HG03378 (cell line): ENCODE measurements around the gene LSM5.
"Not testable (repeated sequence)": the region's sequence is repeated elsewhere in the genome, so short reads cannot be mapped to it uniquely, and the experiment has no call there.

Source experiments
- ATAC-seq: cut with Tn5 transposase; IDR thresholded peaks from one replicate; pipeline ENCODE4 v1.9.1; 2021; ENCODE audit warnings: mild to moderate bottlenecking, moderate library complexity; ENCODE audit not compliant: unreplicated experiment

LSM5 gene

DNA sequence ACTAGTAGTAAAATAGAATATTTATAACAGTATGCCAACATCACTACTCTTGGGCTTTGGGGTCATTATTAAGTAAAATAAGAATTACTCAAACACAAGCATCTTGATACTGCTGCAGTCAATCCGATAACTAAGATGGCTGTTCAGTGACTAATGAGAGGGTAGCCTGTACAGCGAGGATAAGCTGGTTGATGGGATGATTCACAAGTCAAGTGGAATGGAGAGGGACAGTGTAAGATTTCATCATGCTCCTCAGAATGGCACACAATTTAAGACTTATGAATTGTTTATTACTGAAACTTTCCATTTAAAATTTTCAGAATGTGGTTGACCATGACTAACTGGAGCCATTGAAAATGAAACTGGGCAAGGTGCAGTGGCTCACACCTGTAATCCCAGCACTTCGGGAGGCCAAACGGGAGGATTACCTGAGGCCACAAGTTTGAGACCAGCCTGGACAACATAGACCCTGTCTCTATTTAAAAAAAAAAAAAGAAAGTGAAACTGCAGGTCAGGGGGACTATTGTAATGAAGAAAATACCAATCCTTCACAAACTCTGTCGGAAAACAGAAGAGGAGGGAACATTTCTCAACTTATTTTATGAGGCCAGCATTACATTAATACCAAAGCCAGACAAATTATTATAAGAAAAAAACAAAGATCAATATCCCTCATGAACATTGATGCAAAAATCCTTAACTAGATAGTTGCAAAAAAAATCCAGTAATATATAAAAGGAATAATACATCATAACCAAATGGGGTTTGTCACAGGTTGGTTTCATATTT lies 16.3 kb upstream of the LSM5 start:
- ATAC-seq = peak; percentile 76

DNA sequence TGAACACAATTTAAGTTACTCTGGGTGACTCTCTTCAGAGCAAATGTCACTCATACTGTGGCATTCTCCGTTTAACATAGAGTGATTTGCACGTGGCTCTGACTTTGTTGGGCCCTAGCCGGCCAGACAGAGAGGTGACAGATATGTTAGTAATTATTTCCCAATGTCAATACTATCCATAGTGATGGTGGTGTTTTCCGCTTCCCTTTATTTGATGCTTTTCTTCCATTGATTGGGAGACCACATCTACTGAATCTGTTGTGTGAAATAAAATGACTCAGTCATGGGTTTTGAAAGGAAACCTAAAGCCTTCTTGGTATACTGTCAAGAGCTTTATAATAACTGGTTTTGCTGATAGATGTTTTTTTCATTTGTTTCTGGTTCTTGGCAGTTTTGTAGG lies 12.5 kb upstream of the LSM5 start:
- no peak for ATAC-seq

DNA sequence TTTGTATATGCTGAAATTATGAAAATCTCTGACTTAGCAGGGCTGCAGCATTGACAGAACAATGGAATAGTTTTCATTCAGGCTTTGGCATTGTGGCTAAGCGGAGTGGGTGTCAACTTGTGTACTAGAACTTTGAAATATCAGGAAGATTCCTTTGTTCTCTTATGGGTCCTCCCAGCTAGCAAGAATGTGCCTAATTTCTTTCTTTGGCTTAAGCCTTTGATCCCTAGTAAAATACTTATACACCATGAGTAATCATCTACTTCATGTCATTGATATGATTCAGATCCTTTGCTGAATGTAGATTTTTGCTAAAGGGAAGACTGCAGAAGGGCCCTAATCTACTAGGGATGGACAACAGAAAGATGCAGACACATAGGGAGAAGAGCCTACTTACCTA lies 11.3 kb upstream of the LSM5 start:
- ATAC-seq = no peak

DNA sequence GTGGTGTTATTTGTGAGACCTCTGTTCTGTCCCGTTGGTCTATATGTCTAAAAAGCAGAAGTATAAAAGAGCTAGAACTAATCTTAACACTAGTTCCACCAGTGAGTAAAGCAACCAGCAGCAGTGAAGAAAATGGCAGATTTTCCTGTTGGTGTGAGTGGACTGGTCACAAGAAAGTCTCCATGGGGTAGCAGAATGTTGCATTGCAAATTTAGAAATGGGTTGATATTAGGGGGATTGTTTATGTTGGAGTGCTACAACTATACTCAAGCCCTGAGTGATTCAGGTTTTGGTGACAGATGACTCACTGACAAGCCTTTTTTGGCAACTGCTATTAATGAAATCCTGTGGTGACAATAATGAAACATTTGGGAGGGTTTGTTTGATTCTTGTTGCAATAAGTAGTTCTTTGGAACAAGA lies 10.8 kb upstream of the LSM5 start:
- ATAC-seq = peak; percentile 76

DNA sequence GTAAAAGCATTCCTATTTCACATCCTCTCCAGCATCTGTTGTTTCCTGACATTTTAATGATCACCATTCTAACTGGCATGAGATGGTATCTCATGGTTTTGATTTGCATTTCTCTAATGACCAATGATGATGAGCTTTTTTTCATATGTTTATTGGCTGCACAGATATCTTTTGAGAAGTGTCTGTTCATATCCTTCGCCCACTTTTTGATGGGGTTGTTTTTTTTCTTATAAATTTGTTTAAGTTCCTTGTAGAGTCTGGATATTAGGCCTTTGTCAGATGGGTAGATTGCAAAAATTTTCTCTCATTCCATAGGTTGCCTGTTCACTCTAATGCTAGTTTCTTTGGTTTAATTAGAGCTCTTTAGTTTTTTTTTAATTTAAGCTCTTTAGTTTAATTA lies 10.0 kb upstream of the LSM5 start:
- ATAC-seq = not testable (repeated sequence)

DNA sequence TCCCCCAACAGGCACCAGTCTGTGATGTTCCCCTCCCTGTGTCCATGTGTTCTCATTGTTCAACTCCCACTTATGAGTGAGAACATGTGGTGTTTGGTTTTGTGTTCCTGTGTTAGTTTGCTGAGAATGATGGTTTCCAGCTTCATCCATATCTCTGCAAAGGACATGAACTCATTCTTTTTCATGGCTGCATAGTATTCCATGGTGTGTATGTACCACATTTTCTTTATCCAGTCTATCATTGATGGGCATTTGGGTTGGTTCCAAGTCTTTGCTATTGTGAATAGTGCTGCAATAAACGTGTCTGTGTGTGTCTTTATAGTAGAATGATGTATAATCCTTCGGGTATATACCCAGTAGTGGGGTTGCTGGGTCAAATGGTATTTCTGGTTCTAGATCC lies 9.6 kb upstream of the LSM5 start:
- ATAC-seq = not testable (repeated sequence)

DNA sequence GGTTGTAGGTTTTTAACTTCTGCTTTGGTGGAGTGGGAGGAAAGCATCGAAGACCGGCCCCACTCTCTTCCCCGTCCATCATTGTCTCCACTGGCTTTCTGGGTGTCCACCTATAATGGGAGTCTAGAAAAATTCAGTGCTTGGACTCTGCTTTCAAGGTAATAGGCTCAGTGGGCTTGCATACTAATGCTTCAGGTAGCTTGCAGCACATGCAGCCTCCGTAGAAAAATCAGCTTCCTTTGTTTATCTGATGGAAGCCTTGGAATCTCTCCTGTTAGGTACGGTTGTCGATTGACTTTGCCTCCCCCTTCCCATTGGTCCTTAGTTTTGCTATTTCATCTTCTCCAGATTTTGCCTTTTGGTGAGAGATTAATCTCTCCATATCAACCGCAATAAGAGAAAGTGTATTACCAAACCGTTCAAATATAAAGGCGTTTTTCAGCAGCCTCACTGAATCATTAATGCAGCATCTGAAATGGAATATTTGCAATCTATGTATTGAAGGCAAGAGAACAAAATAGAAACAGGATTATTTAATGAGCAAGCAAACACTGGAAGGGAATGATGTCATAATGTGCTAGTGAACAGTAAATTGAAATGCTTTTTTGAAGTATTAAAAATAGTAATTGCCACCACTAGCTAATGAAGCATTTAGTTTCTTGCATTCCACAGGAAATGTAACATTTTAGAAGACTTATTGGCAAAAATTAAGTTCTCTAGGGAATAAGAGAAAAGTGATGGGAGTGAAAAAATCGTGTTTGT lies 6.1 kb upstream of the LSM5 start:
- ATAC-seq = no peak

DNA sequence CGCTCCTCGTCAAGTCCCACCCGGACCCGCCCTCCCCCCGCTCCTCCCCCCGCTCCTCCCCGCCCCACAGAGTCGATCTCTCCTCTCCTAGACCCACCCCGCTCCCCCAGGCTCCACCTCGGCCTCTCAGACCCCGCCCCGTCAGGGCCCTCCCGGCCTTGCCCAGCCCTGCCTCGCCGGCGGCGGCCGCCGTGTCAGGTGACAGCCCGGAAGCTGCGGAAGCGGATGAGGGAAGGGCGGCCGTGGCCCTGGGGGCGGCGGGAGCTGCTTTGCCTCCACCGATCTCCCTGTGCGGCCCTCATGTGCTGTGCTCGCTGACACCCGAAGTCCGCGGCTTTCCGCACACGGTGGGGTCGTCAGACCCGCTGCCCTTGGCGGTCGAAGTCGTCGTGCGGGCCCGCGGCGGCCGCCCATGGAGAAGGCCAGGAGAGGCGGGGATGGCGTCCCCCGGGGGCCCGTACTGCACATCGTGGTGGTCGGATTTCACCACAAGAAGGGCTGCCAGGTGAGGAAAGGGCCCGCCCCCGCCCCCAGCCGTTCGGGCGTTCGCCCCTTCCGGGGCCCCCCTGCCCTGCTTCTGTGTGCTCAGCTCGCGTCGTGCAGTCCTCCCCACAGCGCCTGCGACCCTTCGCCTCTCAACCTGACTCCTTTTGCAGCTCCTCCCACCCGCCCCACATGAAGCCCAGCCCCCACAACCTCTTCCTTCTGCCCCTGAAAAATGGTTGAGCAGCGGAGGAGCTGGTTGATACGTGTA lies 5.3 kb upstream of the LSM5 start, which contains the start of gene AVL9:
TSS of gene AVL9 (plus strand) at position 192 of the 754 bp plus-strand sequence. CDS start at position 413, 221 bp downstream.
- peak; percentile 77 for ATAC-seq

DNA sequence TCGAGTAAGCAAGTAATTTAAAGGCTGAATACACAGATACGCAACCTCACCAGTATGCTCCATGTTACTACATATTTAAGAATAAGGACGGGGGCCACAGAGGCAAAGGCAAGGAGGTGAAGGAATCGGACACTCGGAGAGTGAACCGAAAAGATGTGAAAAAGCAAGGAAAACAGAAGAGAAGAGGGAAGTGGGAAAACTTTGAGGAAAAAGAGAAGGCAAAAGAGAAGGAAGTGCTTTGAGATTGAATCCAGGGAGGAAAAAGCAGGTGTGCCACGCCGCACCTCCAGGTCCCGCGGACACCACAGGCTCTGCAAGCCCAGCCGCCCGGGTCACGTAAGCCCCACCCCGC lies 4.7 kb upstream of the LSM5 start:
- ATAC-seq = peak; percentile 21

DNA sequence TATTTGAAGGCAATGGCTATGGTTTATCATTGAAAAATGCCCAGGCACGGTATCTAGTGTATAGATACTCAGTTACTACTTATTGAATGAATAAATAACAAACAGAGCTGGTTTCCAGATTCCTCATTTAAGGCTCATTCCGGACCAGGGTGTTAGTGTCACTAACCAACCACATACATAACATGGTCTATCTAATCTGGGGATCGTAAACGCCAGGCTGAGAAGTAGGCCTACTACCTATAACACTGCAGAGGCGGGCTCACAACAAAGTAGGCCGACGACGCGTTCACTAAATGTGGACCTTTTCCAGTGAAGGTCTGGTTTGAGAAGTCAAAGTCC lies 423 bp downstream of the LSM5 start:
- peak; percentile 7 for ATAC-seq

DNA sequence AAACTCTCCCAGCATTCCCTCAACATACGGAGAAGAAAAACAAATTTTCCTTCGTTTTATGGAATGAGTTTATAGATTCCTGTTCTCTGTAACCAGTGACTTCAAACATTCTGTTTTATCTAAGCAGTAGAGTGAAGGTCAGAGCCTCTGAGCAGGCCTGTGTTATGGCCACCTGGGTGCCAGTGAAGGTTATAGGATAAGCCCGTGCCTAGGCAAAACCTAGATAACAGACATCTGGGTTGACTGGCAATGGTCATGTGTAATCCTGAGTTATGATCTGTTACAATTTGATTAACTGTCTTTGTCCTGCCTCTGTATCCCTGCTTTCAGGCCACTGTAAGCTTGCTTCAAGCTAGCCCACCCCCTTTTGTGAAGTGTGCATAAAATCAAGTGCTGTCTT lies 8.3 kb downstream of the LSM5 start:
- no peak for ATAC-seq

DNA sequence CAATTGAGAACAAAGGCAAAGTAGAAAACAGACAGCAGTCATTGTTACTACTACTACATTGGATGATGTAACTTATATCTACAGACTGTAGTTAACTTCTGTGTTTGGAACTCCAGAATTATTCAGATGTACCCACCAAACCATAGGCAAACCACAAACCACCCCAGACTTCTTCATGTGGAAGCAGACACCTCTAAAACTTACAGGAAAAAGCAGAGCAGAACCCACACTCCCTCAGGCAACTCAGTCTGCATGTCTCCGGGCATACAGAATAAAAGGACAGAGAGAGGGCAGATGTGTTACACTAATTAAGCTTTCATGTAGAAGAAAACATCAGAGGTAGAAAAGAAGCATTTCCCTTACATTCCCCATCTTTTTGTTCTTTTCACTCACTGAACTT lies 9.0 kb downstream of the LSM5 start:
- no peak for ATAC-seq

DNA sequence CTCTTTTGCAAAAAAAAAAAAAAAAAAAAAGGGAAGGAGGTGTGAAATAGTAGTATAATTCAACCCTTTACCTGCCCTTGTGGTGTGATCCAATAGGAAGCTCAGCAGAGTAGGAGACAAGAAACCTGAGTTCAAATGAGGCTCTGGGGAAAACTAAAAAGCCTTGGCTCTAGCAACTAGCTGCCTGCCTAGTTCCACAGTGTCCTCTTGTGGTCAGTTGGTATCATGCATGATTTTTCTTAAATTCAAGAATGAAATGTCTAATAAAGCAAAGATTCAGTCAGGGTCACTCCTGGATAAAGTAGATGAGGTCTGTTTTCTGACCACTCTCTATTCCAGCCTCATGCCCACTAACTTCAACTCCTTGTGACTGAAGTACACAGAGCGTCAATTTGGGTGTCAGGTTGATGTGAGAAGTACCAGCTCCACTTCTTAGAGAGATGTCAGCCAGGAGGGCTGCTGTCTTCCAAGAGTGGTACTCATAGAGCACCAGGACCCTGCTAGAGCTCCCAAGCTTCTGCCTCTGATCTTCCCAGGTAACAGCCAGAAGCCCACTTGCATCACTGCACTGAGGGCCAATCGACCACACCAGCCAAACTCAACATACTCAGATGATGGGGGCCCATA lies 10.5 kb downstream of the LSM5 start:
- no peak for ATAC-seq

DNA sequence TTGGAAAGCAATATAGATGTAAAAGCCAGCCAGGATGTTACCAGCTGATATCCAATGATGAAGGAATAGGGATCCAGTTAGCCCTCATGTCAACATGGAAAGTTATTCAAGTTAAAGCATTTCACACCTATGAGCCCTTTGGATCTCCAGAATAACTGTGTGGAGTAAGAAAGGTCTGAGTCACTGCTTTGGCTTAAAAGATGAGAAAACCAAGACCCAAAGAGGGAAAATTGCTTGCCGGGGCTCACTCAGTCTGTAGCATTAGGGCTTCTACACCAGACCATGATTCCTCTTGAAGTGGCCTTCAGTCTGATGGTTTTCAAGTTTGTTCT lies 12.6 kb downstream of the LSM5 start:
- ATAC-seq = no peak

DNA sequence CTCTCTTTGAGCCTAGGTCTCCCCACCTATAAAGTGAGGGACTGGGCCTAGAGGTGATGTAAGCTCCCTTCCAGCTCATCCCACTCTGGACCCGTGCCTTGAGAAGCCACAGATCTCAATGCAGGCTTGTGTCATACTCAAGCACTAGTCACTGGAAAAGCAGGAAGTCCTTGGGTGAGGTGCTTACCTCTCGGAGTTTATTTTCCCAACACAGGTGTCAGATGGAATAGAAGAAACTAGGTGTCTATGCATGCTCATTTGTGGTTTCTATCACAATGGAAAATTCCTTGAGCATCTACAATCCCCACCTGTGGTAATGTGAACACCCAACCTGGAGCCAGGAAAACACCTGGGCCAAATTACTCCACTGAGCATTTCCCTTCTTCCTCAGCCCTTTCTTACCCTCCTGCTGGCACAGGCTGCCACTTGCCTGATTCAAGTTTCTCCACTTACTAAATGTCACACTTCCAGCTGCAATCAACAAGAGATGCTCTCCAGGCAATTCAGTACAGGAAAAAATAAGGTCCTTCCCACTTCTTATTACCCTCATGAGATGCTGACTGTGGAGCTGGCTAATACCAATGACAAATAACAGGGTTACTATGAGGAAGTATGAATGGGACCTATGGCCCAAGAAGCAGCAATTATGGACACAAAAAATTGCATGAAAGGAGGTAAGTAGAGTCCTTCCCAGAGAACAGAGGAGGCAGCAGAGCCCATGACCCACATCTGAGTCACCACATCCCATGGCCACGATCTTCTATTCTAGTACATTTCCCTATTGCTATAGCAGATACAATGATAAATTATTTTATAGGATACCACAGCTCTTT lies 13.1 kb downstream of the LSM5 start:
- ATAC-seq = no peak

DNA sequence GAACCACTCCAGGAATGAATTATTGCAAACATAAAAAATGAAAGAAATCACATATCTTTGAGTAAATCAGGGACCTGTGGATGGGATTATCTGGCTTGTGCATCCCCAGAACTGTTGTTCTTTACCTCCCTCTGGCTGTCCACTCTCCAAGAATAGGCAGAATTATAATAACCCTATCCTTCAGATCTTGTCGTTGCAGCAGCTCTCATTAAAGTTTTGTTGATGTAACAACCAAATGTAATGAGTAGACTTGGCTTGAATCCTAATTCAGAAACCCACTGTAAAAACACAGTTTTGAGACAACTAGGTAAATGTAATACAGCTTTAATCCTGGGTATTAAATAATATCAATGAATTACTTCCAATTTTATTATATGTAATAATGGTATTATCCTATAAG lies 16.2 kb downstream of the LSM5 start:
- ATAC-seq = no peak

DNA sequence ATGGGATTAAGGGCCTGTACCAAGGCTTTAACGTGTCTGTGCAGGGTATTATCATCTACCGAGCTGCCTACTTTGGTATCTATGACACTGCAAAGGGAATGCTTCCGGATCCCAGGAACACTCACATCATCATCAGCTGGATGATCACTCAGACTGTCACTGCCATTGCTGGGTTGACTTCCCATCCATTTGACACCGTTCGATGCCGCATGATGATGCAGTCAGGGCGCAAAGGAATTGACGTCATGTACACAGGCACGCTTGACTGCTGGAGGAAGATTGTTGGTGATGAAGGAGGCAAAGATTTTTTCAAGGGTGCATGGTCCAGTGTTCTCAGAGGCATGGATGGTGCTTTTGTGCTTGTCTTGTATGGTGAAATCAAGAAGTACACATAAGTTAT lies 18.2 kb downstream of the LSM5 start:
- ATAC-seq = no peak

DNA sequence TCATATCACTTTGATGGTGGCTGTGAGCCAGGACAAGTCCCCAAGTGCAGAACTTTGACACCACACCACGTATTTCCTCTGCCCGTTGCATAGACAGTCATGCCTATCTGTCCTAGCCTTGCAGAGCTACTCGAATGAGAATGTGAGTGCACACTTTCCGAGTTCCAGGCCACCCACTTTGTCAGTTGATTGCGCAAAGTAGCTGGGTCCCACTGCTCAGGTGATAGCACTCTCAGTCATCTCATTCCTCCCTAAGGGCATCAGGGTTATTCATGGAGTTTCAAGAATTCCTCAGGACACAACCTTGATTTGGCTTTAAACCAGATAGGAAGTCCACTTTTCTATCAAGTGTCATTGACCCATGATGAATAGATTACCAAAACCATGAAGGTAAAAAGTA lies 19.3 kb downstream of the LSM5 start:
- no peak for ATAC-seq

DNA sequence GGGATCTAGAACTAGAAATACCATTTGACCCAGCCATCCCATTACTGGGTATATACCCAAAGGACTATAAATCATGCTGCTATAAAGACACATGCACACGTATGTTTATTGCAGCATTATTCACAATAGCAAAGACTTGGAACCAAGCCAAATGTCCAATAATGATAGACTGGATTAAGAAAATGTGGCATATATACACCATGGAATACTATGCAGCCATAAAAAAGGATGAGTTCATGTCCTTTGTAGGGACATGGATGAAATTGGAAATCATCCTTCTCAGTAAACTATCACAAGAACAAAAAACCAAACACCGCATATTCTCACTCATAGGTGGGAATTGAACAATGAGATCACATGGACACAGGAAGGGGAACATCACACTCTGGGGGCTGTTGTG lies 20.2 kb downstream of the LSM5 start:
- not testable (repeated sequence) for ATAC-seq

DNA sequence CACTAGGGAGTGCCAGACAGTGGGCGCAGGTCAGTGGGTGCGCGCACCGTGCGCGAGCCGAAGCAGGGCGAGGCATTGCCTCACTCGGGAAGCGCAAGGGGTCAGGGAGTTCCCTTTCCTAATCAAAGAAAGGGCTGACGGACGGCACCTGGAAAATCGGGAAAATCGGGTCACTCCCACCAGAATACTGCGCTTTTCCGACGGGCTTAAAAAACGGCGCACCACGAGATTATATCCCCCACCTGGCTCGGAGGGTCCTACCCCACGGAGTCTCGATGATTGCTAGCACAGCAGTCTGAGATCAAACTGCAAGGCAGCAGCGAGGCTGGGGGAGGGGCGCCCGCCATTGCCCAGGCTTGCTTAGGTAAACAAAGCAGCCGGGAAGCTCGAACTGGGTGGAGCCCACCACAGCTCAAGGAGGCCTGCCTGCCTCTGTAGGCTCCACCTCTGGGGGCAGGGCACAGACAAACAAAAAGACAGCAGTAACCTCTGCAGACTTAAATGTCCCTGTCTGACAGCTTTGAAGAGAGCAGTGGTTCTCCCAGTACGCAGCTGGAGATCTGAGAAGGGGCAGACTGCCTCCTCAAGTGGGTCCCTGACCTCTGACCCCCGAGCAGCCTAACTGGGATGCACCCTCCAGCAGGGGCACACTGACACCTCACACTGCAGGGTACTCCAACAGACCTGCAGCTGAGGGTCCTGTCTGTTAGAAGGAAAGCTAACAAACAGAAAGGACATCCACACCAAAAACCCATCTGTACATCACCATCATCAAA lies 25.4 kb downstream of the LSM5 start:
- ATAC-seq = not testable (repeated sequence)
